Fibroblast of skin of abdomen (primary cell): ENCODE data around the gene U2AF2.
"Not testable (repeated sequence)": the region's sequence is repeated elsewhere in the genome, so short reads cannot be mapped to it uniquely, and the experiment has no call there.

Source experiments
- DNase-seq: peaks from one replicate; pipeline ENCODE4 v3.0.0-alpha.2; 2013

The U2AF2 gene

GRCh38 chr19:55717879-55718711, 63.3 kb downstream of the U2AF2 start:
- DNase-seq = not testable (repeated sequence)

- no peak for DNase-seq
Measured at GRCh38 chr19:55720214-55720746, 65.4 kb downstream of the U2AF2 start.

GRCh38 chr19:55720801-55721200, 66.0 kb downstream of the U2AF2 start:
- no peak for DNase-seq

GRCh38 chr19:55723491-55723890, 68.7 kb downstream of the U2AF2 start:
- no peak for DNase-seq
